ENCODE data around the gene CHST11. TPM values are rescaled to one million over a fixed set of nuclear protein-coding genes. Genes with fewer than 3 reads are reported as not detected.

CHST11 gene
- polyA plus RNA-seq, 1 donor (not counting 4 experiments of a cell fraction or from before 2014, with no cell fraction given): 11.9 TPM

DNA sequence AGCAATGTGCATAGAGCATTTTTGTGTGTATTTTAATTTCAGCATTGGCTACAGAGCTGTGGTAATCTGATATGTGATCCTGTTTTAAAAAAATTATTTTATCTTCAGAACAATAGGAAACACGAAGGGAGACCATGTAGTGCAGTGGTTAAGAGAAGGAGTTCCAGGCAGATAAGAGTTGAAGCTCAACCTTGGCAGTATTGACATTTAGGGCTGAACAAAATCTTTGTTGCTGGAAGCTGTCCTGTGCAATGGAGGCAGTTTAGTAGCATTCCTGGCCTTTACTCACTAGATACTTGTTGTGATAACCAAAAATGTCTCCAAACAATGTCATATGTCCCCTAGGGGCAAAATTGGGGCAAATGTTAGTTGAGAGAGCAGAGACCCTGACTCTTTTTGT, 59.2 kb downstream of the CHST11 start:
- Histone ChIP-seq H2AFZ (ENCODE audit: control insufficient read depth, low read length) (no peak overlapping the region), H4K20me1 (ENCODE audit: control insufficient read depth, extremely low read depth, insufficient read depth, low read length) (peaks cover 2% of the 10 kb centered on the region), H3K27ac (ENCODE audit: control insufficient read depth, insufficient read depth, low read length) (no peak overlapping the region), H3K4me1 (ENCODE audit: control insufficient read depth, extremely low read depth, insufficient read depth, low read length) (no peaks in the 10 kb centered on the region), H3K4me3 (ENCODE audit: control insufficient read depth in 2 of 3, extremely low read depth in 1 of 3, insufficient read depth in 2 of 3, low read depth in 1 of 3, low read length in 3 of 3) (no peak overlapping the region), H3K4me2 (ENCODE audit: control insufficient read depth, extremely low read depth, insufficient read depth, low read depth, low read length) (no peak overlapping the region), H3K79me2 (ENCODE audit: control insufficient read depth, insufficient read depth, low read length) (peaks cover 29% of the 10 kb centered on the region), H3K36me3 (ENCODE audit: control insufficient read depth in 2 of 2, extremely low read depth in 1 of 2, insufficient read depth in 2 of 2, low read length in 2 of 2) (no peaks in the 10 kb centered on the region), H3K27me3 (ENCODE audit: control insufficient read depth, extremely low read depth, insufficient read depth, low read length) (no peaks in the 10 kb centered on the region), H3K9me3 (ENCODE audit: control insufficient read depth, low read depth, low read length) (no peaks in the 10 kb centered on the region), H3K9ac (ENCODE audit: control insufficient read depth, extremely low read depth, insufficient read depth, low read length) (no peak overlapping the region), H3K9me1 (ENCODE audit: control insufficient read depth, extremely low read depth, insufficient read depth, low read length) (no peaks in the 10 kb centered on the region)
- no peak for DNase-seq (ENCODE audit: low read depth, low spot score)
- FAIRE-seq: no peak
- dilution Hi-C loops (cut with MboI; ENCODE audit: extremely low pct_ligation_motif_present, low sequenced_read_pairs): no loop called here
- TF ChIP-seq EZH2 (IDR thresholded peaks at IDR 0.05; ENCODE audit: low read length): no peak
- TF ChIP-seq, protein P1, sequence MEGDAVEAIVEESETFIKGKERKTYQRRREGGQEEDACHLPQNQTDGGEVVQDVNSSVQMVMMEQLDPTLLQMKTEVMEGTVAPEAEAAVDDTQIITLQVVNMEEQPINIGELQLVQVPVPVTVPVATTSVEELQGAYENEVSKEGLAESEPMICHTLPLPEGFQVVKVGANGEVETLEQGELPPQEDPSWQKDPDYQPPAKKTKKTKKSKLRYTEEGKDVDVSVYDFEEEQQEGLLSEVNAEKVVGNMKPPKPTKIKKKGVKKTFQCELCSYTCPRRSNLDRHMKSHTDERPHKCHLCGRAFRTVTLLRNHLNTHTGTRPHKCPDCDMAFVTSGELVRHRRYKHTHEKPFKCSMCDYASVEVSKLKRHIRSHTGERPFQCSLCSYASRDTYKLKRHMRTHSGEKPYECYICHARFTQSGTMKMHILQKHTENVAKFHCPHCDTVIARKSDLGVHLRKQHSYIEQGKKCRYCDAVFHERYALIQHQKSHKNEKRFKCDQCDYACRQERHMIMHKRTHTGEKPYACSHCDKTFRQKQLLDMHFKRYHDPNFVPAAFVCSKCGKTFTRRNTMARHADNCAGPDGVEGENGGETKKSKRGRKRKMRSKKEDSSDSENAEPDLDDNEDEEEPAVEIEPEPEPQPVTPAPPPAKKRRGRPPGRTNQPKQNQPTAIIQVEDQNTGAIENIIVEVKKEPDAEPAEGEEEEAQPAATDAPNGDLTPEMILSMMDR (optimal IDR thresholded peaks at IDR 0.05 in 1 of 3, IDR thresholded peaks at IDR 0.05 in 1 of 3, conservative IDR thresholded peaks at IDR 0.05 in 1 of 3; ENCODE audit: extremely low read depth in 1 of 3, insufficient read depth in 2 of 3, low read length in 3 of 3): no peak

- TF ChIP-seq EZH2 (IDR thresholded peaks at IDR 0.05; ENCODE audit: low read length): no peak
- TF ChIP-seq, protein P1 (optimal IDR thresholded peaks at IDR 0.05 in 1 of 3, IDR thresholded peaks at IDR 0.05 in 1 of 3, conservative IDR thresholded peaks at IDR 0.05 in 1 of 3; ENCODE audit: extremely low read depth in 1 of 3, insufficient read depth in 2 of 3, low read length in 3 of 3): no peak
- no peak for FAIRE-seq
- Histone ChIP-seq H3K79me2 (ENCODE audit: control insufficient read depth, insufficient read depth, low read length) (peaks cover 31% of the 10 kb centered on the region), H3K27me3 (ENCODE audit: control insufficient read depth, extremely low read depth, insufficient read depth, low read length) (no peaks in the 10 kb centered on the region), H2AFZ (ENCODE audit: control insufficient read depth, low read length) (no peak overlapping the region), H4K20me1 (ENCODE audit: control insufficient read depth, extremely low read depth, insufficient read depth, low read length) (peaks cover 2% of the 10 kb centered on the region), H3K4me2 (ENCODE audit: control insufficient read depth, extremely low read depth, insufficient read depth, low read depth, low read length) (no peak overlapping the region), H3K4me1 (ENCODE audit: control insufficient read depth, extremely low read depth, insufficient read depth, low read length) (no peaks in the 10 kb centered on the region), H3K27ac (ENCODE audit: control insufficient read depth, insufficient read depth, low read length) (no peak overlapping the region), H3K36me3 (ENCODE audit: control insufficient read depth in 2 of 2, extremely low read depth in 1 of 2, insufficient read depth in 2 of 2, low read length in 2 of 2) (no peaks in the 10 kb centered on the region), H3K9me3 (ENCODE audit: control insufficient read depth, low read depth, low read length) (no peaks in the 10 kb centered on the region), H3K9ac (ENCODE audit: control insufficient read depth, extremely low read depth, insufficient read depth, low read length) (no peak overlapping the region), H3K4me3 (ENCODE audit: control insufficient read depth in 2 of 3, extremely low read depth in 1 of 3, insufficient read depth in 2 of 3, low read depth in 1 of 3, low read length in 3 of 3) (no peak overlapping the region), H3K9me1 (ENCODE audit: control insufficient read depth, extremely low read depth, insufficient read depth, low read length) (no peaks in the 10 kb centered on the region)
- DNase-seq (ENCODE audit: low read depth, low spot score): no peak
- dilution Hi-C loops (cut with MboI; ENCODE audit: extremely low pct_ligation_motif_present, low sequenced_read_pairs): no loop called here
These were observed 60.1 kb downstream of the CHST11 start for GRCh38 chr12:104516821-104517220.
